BLaER1 (cell line): ENCODE data around the gene ANAPC5.

Experiments used
- H3K27ac ChIP-seq: shearing (Covaris generic); formaldehyde crosslinking; 2 replicates; pipeline ENCODE4 v1.8.1; 2022
- H3K27me3 ChIP-seq: shearing (Covaris generic); formaldehyde crosslinking; 2 replicates; pipeline ENCODE4 v1.8.1; 2022
- H3K36me3 ChIP-seq: shearing (Covaris generic); formaldehyde crosslinking; 2 replicates; pipeline ENCODE4 v1.8.1; 2022
- H3K4me1 ChIP-seq: shearing (Covaris generic); formaldehyde crosslinking; 2 replicates; pipeline ENCODE4 v1.8.1; 2022
- H3K4me2 ChIP-seq: shearing (Covaris generic); formaldehyde crosslinking; 2 replicates; pipeline ENCODE4 v1.8.1; 2022
- H3K4me3 ChIP-seq: shearing (Covaris generic); formaldehyde crosslinking; 2 replicates; pipeline ENCODE4 v1.8.1; 2022
- H3K9ac ChIP-seq: shearing (Covaris generic); formaldehyde crosslinking; 2 replicates; pipeline ENCODE4 v1.8.1; 2022
- H3K9me3 ChIP-seq: shearing (Covaris generic); formaldehyde crosslinking; 2 replicates; pipeline ENCODE4 v1.8.1; 2022
- H4K20me1 ChIP-seq: shearing (Covaris generic); formaldehyde crosslinking; 2 replicates; pipeline ENCODE4 v1.8.1; 2022
- Cebpa-rat ChIP-seq: shearing (Covaris generic); IDR thresholded peaks from 2 replicates; pipeline ENCODE4 v1.8.1; 2022

ANAPC5 gene

GRCh38 chr12:121263206-121263935, 88.8 kb downstream of the ANAPC5 start:
- no peaks in the 10 kb centered on the region for H3K9me3 ChIP-seq
- H3K4me2 ChIP-seq: no peak overlapping the region
- H3K4me1 ChIP-seq: no peaks in the 10 kb centered on the region
- TF ChIP-seq Cebpa-rat: no peak
- peaks cover 100% of the 10 kb centered on the region for H3K36me3 ChIP-seq
- H3K27ac ChIP-seq: no peak overlapping the region
- peaks cover 11% of the 10 kb centered on the region; the same call in 1 of the 2 replicates for H4K20me1 ChIP-seq
- H3K27me3 ChIP-seq: no peaks in the 10 kb centered on the region
- H3K9ac ChIP-seq: no peak overlapping the region
- H3K4me3 ChIP-seq: no peak overlapping the region

DNA sequence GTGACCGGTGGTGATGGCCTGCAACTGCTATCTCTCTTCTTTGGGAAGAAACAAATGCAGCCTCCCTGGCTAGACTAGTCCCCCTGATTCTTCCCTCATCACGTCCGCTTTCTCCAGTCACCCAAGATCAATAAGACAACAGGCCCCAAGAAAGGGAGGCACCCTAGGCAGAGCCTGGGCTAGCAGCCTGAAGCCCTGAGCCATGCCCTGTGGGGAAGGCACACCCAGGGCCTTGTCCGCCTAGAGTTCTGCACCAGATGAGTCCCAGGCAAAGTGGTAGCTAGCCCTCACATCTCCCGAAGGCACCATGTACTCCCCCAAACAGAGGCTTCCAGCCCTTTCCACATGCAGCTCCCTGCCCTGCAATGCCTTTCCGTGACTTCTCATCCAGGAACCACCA, 90.8 kb downstream of the ANAPC5 start:
- H3K9ac ChIP-seq: no peak overlapping the region
- peaks cover 99% of the 10 kb centered on the region for H3K36me3 ChIP-seq
- no peak overlapping the region for H3K4me2 ChIP-seq
- no peaks in the 10 kb centered on the region for H3K9me3 ChIP-seq
- no peaks in the 10 kb centered on the region for H3K27me3 ChIP-seq
- H3K4me1 ChIP-seq: no peaks in the 10 kb centered on the region
- H3K4me3 ChIP-seq: no peak overlapping the region
- no peak for TF ChIP-seq Cebpa-rat
- H3K27ac ChIP-seq: no peak overlapping the region
- H4K20me1 ChIP-seq: peaks cover 9% of the 10 kb centered on the region; the same call in 1 of the 2 replicates

GRCh38 chr12:121260091-121260490, 92.1 kb downstream of the ANAPC5 start:
- Histone ChIP-seq H3K9ac (no peak overlapping the region), H3K9me3 (no peaks in the 10 kb centered on the region), H4K20me1 (peaks cover 6% of the 10 kb centered on the region; the same call in 1 of the 2 replicates), H3K36me3 (peaks cover 96% of the 10 kb centered on the region), H3K4me2 (no peak overlapping the region), H3K27ac (no peak overlapping the region), H3K4me3 (no peak overlapping the region), H3K27me3 (no peaks in the 10 kb centered on the region), H3K4me1 (no peaks in the 10 kb centered on the region)
- TF ChIP-seq Cebpa-rat: no peak

DNA sequence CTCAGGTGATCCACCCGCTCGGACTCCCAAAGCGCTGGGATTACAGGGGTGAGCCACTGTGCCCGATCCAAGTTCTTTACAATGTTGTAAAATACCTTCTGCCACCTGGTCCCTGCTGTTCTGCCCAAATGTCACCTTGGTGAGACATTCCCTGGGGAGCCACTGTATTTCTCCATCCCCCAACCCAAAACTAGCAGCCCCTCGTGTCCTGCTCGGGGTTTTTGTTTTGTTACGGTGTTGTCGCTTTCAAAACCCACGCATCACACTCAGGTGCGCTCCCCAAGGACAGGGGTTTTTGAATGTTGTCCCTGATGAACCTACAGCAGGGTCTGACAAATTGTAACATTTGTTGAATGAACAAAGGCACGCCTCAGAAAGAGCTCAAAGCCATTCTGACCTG, 93.1 kb downstream of the ANAPC5 start:
- no peak overlapping the region for H3K27ac ChIP-seq

More for the DNA sequence above, 93.1 kb downstream of the ANAPC5 start:
- H3K4me3 ChIP-seq: no peak overlapping the region
- TF ChIP-seq Cebpa-rat: no peak
- H3K4me1 ChIP-seq: no peaks in the 10 kb centered on the region
- no peak overlapping the region for H3K4me2 ChIP-seq
- H3K36me3 ChIP-seq: peaks cover 95% of the 10 kb centered on the region
- no peaks in the 10 kb centered on the region for H3K9me3 ChIP-seq
- H3K9ac ChIP-seq: no peak overlapping the region
- H4K20me1 ChIP-seq: 0 out of 2 replicates have a peak, but pooled peaks cover 5% of the 10 kb centered on the region
- no peaks in the 10 kb centered on the region for H3K27me3 ChIP-seq
